H1 (cell line): Measurements from ENCODE around the gene BRD1. TPM values are rescaled to one million over a fixed set of nuclear protein-coding genes. Genes with fewer than 3 reads are reported as not detected.

Source experiments
- BRCA1 ChIP-seq: IDR thresholded peaks from 2 replicates; pipeline ENCODE4 v1.6.1; 2012; ENCODE audit warnings: low read depth, low read length, improper control_type of control experiment
- POLR2AphosphoS5 ChIP-seq: IDR thresholded peaks from 2 replicates; pipeline ENCODE4 v1.6.1; 2011; ENCODE audit warnings: low read depth, low read length
- RNF2 ChIP-seq: fragments of 200-900, 300-1000 bp; sonication (generic); IDR thresholded peaks from 2 replicates; pipeline ENCODE4 v1.7.1; 2016; ENCODE audit warnings: borderline replicate concordance, low read depth, mild to moderate bottlenecking, antibody characterized with exemption, low read length; ENCODE audit not compliant: poor library complexity, severe bottlenecking; ENCODE audit errors: missing control alignments
- RXRA ChIP-seq: IDR thresholded peaks from 2 replicates; pipeline ENCODE4 v1.6.1; 2011; ENCODE audit warnings: low read depth, mild to moderate bottlenecking, low read length, moderate library complexity; ENCODE audit not compliant: insufficient read depth
- SUZ12 ChIP-seq: fragments of 200-600 bp; sonication (generic); IDR thresholded peaks from 2 replicates; pipeline ENCODE4 v1.6.1; 2012; ENCODE audit warnings: mild to moderate bottlenecking, inconsistent platforms, low read length, moderate library complexity, mixed read lengths
- polyA plus RNA-seq, 7 experiments: library from polyadenylated mRNA; depleted of rRNA in 3 of 7; stranded (reverse) in 5 of 7; unstranded in 2 of 7; fragments of >200 nt in 5 of 7; fragments of 200-250 nt in 2 of 7; gene quantifications; 1 replicate in 5 of 7; 2 replicates in 1 of 7; 4 replicates in 1 of 7; pipeline versions ENCODE4 v1.2.1 to v1.2.3, GENCODE V29; 2011 to 2013; ENCODE audit warnings: missing spikeins in 2 of 7, mixed read lengths in 2 of 7
- total RNA-seq: library from RNA; stranded (reverse); fragmentation: NEBNext Ultra II Directional; extraction: Animal tissue kit (Norgen Biotek cat#: 25700); gene quantifications from 2 replicates; pipeline ENCODE4 v1.2.1, GENCODE V29; 2021
- TF ChIP-seq, protein P1 (sequence below), 3 experiments: IDR thresholded peaks; 1 replicate in 2 of 3; 2 replicates in 1 of 3; pipeline versions ENCODE4 v1.5.1 to v1.6.1; 2011; ENCODE audit warnings: low read length in 3 of 3, mild to moderate bottlenecking in 3 of 3, inconsistent platforms in 2 of 3, low read depth in 1 of 3, moderate library complexity in 1 of 3; ENCODE audit not compliant: insufficient read depth in 1 of 3; ENCODE audit errors: control extremely low read depth in 1 of 3
- TF ChIP-seq, protein P2 (sequence below): IDR thresholded peaks from 2 replicates; pipeline ENCODE4 v1.6.1; 2011; ENCODE audit warnings: low read length, improper control_type of control experiment

The BRD1 gene
- total and polyA plus RNA-seq, 2 of the 8 experiments (the other 6 are each of a cell fraction or from before 2014, with no cell fraction given) = 6.8 to 34.0 TPM

DNA sequence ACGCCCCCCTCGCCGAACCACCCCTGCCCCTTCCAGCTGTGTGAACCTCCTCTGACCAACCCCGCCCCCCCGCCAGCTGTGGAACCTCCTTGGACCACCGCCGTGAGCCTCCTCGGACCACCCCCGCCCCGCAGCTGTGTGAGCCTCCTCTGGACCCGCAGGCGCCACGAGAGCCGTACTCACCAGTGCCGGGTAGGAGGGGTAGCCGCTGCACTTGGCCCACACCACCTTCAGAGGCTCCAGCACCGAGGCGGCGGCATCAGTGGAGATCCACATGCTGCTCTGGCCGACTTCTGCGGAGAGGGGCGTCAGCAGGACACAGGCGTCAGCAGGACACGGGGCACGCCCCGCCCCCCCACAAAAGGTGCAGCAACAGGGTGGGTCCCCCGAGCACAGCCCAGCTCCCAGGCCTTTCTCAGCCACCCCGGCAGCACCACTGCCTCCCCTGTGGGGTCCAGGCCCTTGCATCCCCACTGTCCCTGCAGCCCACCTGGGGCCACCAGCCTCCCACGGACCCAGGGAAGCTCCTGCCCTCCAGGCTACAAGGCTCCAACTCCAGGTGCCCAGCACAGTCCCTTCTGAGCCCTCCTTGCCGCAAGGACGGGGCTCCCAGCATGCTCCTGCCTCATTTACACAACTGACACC, 51.7 kb downstream of the BRD1 start (continued):
- no peak for TF ChIP-seq RNF2
- TF ChIP-seq POLR2AphosphoS5 = no peak
- TF ChIP-seq, protein P1, sequence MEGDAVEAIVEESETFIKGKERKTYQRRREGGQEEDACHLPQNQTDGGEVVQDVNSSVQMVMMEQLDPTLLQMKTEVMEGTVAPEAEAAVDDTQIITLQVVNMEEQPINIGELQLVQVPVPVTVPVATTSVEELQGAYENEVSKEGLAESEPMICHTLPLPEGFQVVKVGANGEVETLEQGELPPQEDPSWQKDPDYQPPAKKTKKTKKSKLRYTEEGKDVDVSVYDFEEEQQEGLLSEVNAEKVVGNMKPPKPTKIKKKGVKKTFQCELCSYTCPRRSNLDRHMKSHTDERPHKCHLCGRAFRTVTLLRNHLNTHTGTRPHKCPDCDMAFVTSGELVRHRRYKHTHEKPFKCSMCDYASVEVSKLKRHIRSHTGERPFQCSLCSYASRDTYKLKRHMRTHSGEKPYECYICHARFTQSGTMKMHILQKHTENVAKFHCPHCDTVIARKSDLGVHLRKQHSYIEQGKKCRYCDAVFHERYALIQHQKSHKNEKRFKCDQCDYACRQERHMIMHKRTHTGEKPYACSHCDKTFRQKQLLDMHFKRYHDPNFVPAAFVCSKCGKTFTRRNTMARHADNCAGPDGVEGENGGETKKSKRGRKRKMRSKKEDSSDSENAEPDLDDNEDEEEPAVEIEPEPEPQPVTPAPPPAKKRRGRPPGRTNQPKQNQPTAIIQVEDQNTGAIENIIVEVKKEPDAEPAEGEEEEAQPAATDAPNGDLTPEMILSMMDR (IDR thresholded peaks at IDR 0.05; ENCODE audit: control extremely low read depth in 1 of 3, insufficient read depth in 1 of 3, low read depth in 1 of 3, low read length in 3 of 3) = no peak
- TF ChIP-seq RXRA = no peak
- no peak for TF ChIP-seq SUZ12
- no peak for TF ChIP-seq BRCA1
- TF ChIP-seq, protein P2, sequence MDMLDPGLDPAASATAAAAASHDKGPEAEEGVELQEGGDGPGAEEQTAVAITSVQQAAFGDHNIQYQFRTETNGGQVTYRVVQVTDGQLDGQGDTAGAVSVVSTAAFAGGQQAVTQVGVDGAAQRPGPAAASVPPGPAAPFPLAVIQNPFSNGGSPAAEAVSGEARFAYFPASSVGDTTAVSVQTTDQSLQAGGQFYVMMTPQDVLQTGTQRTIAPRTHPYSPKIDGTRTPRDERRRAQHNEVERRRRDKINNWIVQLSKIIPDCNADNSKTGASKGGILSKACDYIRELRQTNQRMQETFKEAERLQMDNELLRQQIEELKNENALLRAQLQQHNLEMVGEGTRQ = no peak
